HEK293 (cell line): ENCODE results near the gene HMGCS1.

Source experiments
- GLI4 ChIP-seq: fragments of 450-650 bp; formaldehyde crosslinking; IDR thresholded peaks from 2 replicates; pipeline ENCODE4 v1.5.1; 2016; ENCODE audit warnings: missing biosample characterization, missing genetic modification characterization
- HIC1 ChIP-seq: fragments of 450-650 bp; formaldehyde crosslinking; IDR thresholded peaks from 2 replicates; pipeline ENCODE4 v1.5.1; 2016; ENCODE audit warnings: missing biosample characterization, missing genetic modification characterization
- KLF17 ChIP-seq: fragments of 450-650 bp; formaldehyde crosslinking; IDR thresholded peaks from 2 replicates; pipeline ENCODE4 v1.5.1; 2016; ENCODE audit warnings: missing biosample characterization, missing genetic modification characterization
- OSR2 ChIP-seq: fragments of 450-650 bp; formaldehyde crosslinking; IDR thresholded peaks from 2 replicates; pipeline ENCODE4 v1.5.1; 2016; ENCODE audit warnings: missing biosample characterization, missing genetic modification characterization
- PBX3 ChIP-seq: sonication (generic); formaldehyde crosslinking; IDR thresholded peaks from 2 replicates; pipeline ENCODE4 v1.8.1; 2022; ENCODE audit warnings: mild to moderate bottlenecking, moderate library complexity, missing genetic modification reagents
- RBAK ChIP-seq: fragments of 450-650 bp; formaldehyde crosslinking; IDR thresholded peaks from 2 replicates; pipeline ENCODE4 v1.5.1; 2016; ENCODE audit warnings: missing biosample characterization, missing genetic modification characterization
- SCRT1 ChIP-seq: fragments of 450-650 bp; formaldehyde crosslinking; IDR thresholded peaks from 2 replicates; pipeline ENCODE4 v1.5.1; 2016; ENCODE audit warnings: missing biosample characterization, missing genetic modification characterization, borderline replicate concordance
- ZBTB17 ChIP-seq: fragments of 450-650 bp; formaldehyde crosslinking; IDR thresholded peaks from 2 replicates; pipeline ENCODE4 v1.5.1; 2016; ENCODE audit warnings: missing biosample characterization, missing genetic modification characterization
- ZBTB20 ChIP-seq: fragments of 450-650 bp; formaldehyde crosslinking; IDR thresholded peaks from 2 replicates; pipeline ENCODE4 v1.5.1; 2016; ENCODE audit warnings: missing biosample characterization, missing genetic modification characterization
- ZFP3 ChIP-seq: fragments of 450-650 bp; formaldehyde crosslinking; IDR thresholded peaks from 2 replicates; pipeline ENCODE4 v1.5.1; 2016; ENCODE audit warnings: low read depth, missing biosample characterization, missing genetic modification characterization
- ZNF114 ChIP-seq: fragments of 450-650 bp; formaldehyde crosslinking; IDR thresholded peaks from 2 replicates; pipeline ENCODE4 v1.5.0; 2017; ENCODE audit warnings: missing biosample characterization, missing genetic modification characterization
- ZNF121 ChIP-seq: fragments of 450-650 bp; formaldehyde crosslinking; IDR thresholded peaks from 2 replicates; pipeline ENCODE4 v1.5.1; 2016; ENCODE audit warnings: missing biosample characterization, missing genetic modification characterization
- ZNF140 ChIP-seq: fragments of 450-650 bp; formaldehyde crosslinking; IDR thresholded peaks from 2 replicates; pipeline ENCODE4 v1.5.1; 2016; ENCODE audit warnings: missing biosample characterization, missing genetic modification characterization
- ZNF146 ChIP-seq: fragments of 450-650 bp; formaldehyde crosslinking; IDR thresholded peaks from 2 replicates; pipeline ENCODE4 v1.5.1; 2016; ENCODE audit warnings: missing biosample characterization, missing genetic modification characterization
- ZNF223 ChIP-seq: fragments of 450-650 bp; formaldehyde crosslinking; IDR thresholded peaks from 2 replicates; pipeline ENCODE4 v1.5.1; 2016; ENCODE audit warnings: missing biosample characterization, missing genetic modification characterization
- ZNF24 ChIP-seq: fragments of 450-650 bp; formaldehyde crosslinking; IDR thresholded peaks from 2 replicates; pipeline ENCODE4 v1.5.1; 2016; ENCODE audit warnings: missing biosample characterization, missing genetic modification characterization
- ZNF404 ChIP-seq: fragments of 450-650 bp; formaldehyde crosslinking; IDR thresholded peaks from 2 replicates; pipeline ENCODE4 v1.5.1; 2017; ENCODE audit warnings: missing biosample characterization, missing genetic modification characterization
- ZNF610 ChIP-seq: fragments of 450-650 bp; formaldehyde crosslinking; IDR thresholded peaks from 2 replicates; pipeline ENCODE4 v1.5.1; 2016; ENCODE audit warnings: missing biosample characterization, missing genetic modification characterization, borderline replicate concordance
- ZNF670 ChIP-seq: fragments of 450-650 bp; formaldehyde crosslinking; IDR thresholded peaks from 2 replicates; pipeline ENCODE4 v1.5.1; 2016; ENCODE audit warnings: missing biosample characterization, missing genetic modification characterization, low read depth
- ZNF843 ChIP-seq: fragments of 450-650 bp; formaldehyde crosslinking; IDR thresholded peaks from 2 replicates; pipeline ENCODE4 v1.5.1; 2016; ENCODE audit warnings: missing biosample characterization, missing genetic modification characterization
- ZSCAN30 ChIP-seq: fragments of 450-650 bp; IDR thresholded peaks from 2 replicates; pipeline ENCODE4 v1.5.1; 2018; ENCODE audit warnings: missing biosample characterization, mild to moderate bottlenecking, missing genetic modification characterization, moderate library complexity
- TF ChIP-seq, protein P1 (sequence below): fragments of 450-650 bp; formaldehyde crosslinking; IDR thresholded peaks from 2 replicates; pipeline ENCODE4 v1.5.1; 2016; ENCODE audit warnings: missing biosample characterization, missing genetic modification characterization
- TF ChIP-seq, protein P2 (sequence below): fragments of 450-650 bp; formaldehyde crosslinking; IDR thresholded peaks from 2 replicates; pipeline ENCODE4 v1.5.1; 2016; ENCODE audit warnings: missing biosample characterization, missing genetic modification characterization
- TF ChIP-seq, protein P3 (sequence below): fragments of 450-650 bp; formaldehyde crosslinking; IDR thresholded peaks from 2 replicates; pipeline ENCODE4 v1.5.1; 2016; ENCODE audit warnings: missing biosample characterization, missing genetic modification characterization, borderline replicate concordance
- TF ChIP-seq, protein P4 (sequence below): fragments of 450-650 bp; formaldehyde crosslinking; optimal IDR thresholded peaks from 2 replicates; pipeline ENCODE3; 2016; ENCODE audit warnings: missing biosample characterization, mild to moderate bottlenecking, missing genetic modification characterization

Gene HMGCS1

DNA sequence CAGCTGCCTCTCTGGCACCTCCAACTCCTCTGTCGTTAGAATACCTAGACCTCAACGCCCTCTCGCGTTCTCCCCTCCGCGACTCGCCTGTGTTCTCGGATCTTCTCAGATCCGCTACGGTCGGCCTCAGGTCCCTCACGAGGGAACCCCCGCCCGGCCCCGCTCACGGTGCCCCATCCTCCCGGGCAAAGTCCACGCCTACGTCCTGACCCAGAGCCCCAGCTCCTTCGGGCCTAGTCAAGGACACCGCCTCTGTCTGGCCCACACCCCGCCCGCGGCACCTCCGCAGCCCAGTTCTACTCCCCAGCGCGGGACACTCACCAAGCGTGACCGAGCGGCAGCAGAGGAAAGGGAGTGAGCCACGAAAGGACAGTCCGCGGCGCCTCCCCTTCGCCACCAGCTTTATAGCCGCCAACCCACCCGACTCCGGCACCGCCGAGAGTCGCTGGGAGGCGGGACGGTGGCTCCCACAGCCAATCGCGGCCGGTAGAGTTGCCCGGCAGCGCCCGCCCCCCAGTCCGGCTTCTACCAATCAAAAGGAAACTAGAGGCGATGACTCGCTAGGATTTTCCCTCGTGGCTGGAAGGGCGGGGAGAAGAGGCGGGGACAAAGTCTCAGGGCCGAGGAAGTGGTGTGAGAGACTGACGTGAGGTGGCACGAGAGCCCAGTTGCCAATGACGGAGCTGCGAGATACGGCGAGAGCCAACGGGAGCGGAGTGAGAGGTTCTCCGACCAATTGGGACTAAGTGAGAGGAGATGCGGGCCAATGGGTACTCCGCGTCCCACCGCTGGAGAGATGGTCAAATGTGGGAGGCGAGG is at the start of gene HMGCS1 (continued):
- TF ChIP-seq, protein P1, sequence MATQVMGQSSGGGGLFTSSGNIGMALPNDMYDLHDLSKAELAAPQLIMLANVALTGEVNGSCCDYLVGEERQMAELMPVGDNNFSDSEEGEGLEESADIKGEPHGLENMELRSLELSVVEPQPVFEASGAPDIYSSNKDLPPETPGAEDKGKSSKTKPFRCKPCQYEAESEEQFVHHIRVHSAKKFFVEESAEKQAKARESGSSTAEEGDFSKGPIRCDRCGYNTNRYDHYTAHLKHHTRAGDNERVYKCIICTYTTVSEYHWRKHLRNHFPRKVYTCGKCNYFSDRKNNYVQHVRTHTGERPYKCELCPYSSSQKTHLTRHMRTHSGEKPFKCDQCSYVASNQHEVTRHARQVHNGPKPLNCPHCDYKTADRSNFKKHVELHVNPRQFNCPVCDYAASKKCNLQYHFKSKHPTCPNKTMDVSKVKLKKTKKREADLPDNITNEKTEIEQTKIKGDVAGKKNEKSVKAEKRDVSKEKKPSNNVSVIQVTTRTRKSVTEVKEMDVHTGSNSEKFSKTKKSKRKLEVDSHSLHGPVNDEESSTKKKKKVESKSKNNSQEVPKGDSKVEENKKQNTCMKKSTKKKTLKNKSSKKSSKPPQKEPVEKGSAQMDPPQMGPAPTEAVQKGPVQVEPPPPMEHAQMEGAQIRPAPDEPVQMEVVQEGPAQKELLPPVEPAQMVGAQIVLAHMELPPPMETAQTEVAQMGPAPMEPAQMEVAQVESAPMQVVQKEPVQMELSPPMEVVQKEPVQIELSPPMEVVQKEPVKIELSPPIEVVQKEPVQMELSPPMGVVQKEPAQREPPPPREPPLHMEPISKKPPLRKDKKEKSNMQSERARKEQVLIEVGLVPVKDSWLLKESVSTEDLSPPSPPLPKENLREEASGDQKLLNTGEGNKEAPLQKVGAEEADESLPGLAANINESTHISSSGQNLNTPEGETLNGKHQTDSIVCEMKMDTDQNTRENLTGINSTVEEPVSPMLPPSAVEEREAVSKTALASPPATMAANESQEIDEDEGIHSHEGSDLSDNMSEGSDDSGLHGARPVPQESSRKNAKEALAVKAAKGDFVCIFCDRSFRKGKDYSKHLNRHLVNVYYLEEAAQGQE, result 0 out of 2 replicates have a peak, but pooled peaks have one; percentile 44
- TF ChIP-seq ZNF404, result no peak
- TF ChIP-seq ZNF121, result 0 out of 2 replicates have a peak, but pooled peaks have one; percentile 25
- TF ChIP-seq ZNF140, result no peak
- TF ChIP-seq HIC1 (tag by site-specific recombination), result peak; percentile 96
- TF ChIP-seq, protein P2, sequence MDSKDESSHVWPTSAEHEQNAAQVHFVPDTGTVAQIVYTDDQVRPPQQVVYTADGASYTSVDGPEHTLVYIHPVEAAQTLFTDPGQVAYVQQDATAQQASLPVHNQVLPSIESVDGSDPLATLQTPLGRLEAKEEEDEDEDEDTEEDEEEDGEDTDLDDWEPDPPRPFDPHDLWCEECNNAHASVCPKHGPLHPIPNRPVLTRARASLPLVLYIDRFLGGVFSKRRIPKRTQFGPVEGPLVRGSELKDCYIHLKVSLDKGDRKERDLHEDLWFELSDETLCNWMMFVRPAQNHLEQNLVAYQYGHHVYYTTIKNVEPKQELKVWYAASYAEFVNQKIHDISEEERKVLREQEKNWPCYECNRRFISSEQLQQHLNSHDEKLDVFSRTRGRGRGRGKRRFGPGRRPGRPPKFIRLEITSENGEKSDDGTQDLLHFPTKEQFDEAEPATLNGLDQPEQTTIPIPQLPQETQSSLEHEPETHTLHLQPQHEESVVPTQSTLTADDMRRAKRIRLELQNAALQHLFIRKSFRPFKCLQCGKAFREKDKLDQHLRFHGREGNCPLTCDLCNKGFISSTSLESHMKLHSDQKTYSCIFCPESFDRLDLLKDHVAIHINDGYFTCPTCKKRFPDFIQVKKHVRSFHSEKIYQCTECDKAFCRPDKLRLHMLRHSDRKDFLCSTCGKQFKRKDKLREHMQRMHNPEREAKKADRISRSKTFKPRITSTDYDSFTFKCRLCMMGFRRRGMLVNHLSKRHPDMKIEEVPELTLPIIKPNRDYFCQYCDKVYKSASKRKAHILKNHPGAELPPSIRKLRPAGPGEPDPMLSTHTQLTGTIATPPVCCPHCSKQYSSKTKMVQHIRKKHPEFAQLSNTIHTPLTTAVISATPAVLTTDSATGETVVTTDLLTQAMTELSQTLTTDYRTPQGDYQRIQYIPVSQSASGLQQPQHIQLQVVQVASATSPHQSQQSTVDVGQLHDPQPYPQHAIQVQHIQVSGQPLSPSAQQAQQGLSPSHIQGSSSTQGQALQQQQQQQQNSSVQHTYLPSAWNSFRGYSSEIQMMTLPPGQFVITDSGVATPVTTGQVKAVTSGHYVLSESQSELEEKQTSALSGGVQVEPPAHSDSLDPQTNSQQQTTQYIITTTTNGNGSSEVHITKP (tag by site-specific recombination), result peak; percentile 66
- no peak for TF ChIP-seq ZNF670 (tag by site-specific recombination)
- TF ChIP-seq, protein P3, sequence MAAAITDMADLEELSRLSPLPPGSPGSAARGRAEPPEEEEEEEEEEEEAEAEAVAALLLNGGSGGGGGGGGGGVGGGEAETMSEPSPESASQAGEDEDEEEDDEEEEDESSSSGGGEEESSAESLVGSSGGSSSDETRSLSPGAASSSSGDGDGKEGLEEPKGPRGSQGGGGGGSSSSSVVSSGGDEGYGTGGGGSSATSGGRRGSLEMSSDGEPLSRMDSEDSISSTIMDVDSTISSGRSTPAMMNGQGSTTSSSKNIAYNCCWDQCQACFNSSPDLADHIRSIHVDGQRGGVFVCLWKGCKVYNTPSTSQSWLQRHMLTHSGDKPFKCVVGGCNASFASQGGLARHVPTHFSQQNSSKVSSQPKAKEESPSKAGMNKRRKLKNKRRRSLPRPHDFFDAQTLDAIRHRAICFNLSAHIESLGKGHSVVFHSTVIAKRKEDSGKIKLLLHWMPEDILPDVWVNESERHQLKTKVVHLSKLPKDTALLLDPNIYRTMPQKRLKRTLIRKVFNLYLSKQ (tag by site-specific recombination), result no peak
- TF ChIP-seq ZSCAN30 (tag by site-specific recombination), result peak; percentile 87
- peak; percentile 85 for TF ChIP-seq KLF17
- no peak for TF ChIP-seq SCRT1 (tag by site-specific recombination)
- no peak for TF ChIP-seq ZFP3 (tag by site-specific recombination)
- TF ChIP-seq ZNF114 (tag by site-specific recombination), result no peak
- peak; percentile 95 for TF ChIP-seq ZBTB20
- no peak for TF ChIP-seq OSR2 (tag by site-specific recombination)
- TF ChIP-seq PBX3, result peak; percentile 84
- TF ChIP-seq GLI4 (tag by site-specific recombination), result no peak
- TF ChIP-seq ZNF843, result no peak; the same call in 1 of the 2 replicates
- TF ChIP-seq ZBTB17 (tag by site-specific recombination), result peak; percentile 51
- TF ChIP-seq ZNF610 (tag by site-specific recombination), result peak; percentile 81
- no peak for TF ChIP-seq RBAK (tag by site-specific recombination)
- TF ChIP-seq ZNF223 (tag by site-specific recombination), result no peak
- TF ChIP-seq ZNF146 (tag by site-specific recombination), result no peak
- TF ChIP-seq ZNF24 (tag by site-specific recombination), result peak; percentile 83; the same call in 1 of the 2 replicates
- TF ChIP-seq, protein P4, sequence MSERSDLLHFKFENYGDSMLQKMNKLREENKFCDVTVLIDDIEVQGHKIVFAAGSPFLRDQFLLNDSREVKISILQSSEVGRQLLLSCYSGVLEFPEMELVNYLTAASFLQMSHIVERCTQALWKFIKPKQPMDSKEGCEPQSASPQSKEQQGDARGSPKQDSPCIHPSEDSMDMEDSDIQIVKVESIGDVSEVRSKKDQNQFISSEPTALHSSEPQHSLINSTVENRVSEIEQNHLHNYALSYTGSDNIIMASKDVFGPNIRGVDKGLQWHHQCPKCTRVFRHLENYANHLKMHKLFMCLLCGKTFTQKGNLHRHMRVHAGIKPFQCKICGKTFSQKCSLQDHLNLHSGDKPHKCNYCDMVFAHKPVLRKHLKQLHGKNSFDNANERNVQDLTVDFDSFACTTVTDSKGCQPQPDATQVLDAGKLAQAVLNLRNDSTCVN (tag by site-specific recombination), result peak; percentile 80
